Measurements from ENCODE around the gene SFMBT2. TPM values are rescaled to one million over a fixed set of nuclear protein-coding genes. Genes with fewer than 3 reads are reported as not detected.

SFMBT2 gene
- total RNA-seq, 1 experiment from 2014 or later: 14.3 TPM

DNA sequence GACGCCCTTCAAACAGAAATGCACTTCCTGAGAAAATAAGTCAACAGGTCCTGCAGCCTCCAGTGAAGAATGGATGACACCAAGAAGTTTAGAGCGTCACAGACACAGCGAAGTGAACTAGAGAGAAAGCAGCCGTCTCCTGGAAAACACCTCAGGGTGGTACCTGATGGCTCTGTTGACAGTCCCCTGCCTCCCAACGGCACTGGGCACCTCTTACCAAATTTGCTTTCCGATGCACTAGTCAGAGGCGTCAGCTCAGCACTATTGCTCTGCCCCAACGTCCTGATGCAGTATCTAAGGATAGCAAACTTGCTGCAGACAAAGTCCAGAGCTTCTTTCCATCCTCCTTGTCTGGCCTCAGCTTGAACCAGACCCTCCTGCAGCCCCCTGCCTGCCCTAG is 38.3 kb downstream of the SFMBT2 start:
- H3K27me3 Mint-ChIP-seq (ENCODE audit: low read depth): no peaks in the 10 kb centered on the region
- ChIA-PET CTCF (interaction anchor here (0.6 kb wide), 1 partner anchor 38 kb away, joined by 6 read pairs; the partner anchor contains the start of gene SFMBT2), POLR2A (no interaction called here)
- no peak overlapping the region for H3K4me3 Mint-ChIP-seq
- H3K27ac Mint-ChIP-seq: no peak overlapping the region
- H3K9me3 Mint-ChIP-seq: peaks cover 14% of the 10 kb centered on the region
- H3K36me3 Mint-ChIP-seq: peaks cover 61% of the 10 kb centered on the region
- H3K4me1 Mint-ChIP-seq: no peaks in the 10 kb centered on the region
- DNase-seq (ENCODE audit: low spot score) (no peak), ATAC-seq (no peak)
- no peak for TF ChIP-seq IRF2 (CRISPR knock-in tag; IDR thresholded peaks at IDR 0.05; ENCODE audit: borderline replicate concordance, low read depth)
- TF ChIP-seq, protein P1, sequence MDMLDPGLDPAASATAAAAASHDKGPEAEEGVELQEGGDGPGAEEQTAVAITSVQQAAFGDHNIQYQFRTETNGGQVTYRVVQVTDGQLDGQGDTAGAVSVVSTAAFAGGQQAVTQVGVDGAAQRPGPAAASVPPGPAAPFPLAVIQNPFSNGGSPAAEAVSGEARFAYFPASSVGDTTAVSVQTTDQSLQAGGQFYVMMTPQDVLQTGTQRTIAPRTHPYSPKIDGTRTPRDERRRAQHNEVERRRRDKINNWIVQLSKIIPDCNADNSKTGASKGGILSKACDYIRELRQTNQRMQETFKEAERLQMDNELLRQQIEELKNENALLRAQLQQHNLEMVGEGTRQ (CRISPR knock-in tag; IDR thresholded peaks at IDR 0.05): no peak
- no peak for TF ChIP-seq ZNF671 (CRISPR knock-in tag; IDR thresholded peaks at IDR 0.05)
- TF ChIP-seq, protein P2, sequence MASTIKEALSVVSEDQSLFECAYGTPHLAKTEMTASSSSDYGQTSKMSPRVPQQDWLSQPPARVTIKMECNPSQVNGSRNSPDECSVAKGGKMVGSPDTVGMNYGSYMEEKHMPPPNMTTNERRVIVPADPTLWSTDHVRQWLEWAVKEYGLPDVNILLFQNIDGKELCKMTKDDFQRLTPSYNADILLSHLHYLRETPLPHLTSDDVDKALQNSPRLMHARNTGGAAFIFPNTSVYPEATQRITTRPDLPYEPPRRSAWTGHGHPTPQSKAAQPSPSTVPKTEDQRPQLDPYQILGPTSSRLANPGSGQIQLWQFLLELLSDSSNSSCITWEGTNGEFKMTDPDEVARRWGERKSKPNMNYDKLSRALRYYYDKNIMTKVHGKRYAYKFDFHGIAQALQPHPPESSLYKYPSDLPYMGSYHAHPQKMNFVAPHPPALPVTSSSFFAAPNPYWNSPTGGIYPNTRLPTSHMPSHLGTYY (CRISPR knock-in tag; IDR thresholded peaks at IDR 0.05): no peak
- TF ChIP-seq, protein P3, sequence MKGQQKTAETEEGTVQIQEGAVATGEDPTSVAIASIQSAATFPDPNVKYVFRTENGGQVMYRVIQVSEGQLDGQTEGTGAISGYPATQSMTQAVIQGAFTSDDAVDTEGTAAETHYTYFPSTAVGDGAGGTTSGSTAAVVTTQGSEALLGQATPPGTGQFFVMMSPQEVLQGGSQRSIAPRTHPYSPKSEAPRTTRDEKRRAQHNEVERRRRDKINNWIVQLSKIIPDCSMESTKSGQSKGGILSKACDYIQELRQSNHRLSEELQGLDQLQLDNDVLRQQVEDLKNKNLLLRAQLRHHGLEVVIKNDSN (CRISPR knock-in tag; IDR thresholded peaks at IDR 0.05): no peak
- TF ChIP-seq, protein P4, sequence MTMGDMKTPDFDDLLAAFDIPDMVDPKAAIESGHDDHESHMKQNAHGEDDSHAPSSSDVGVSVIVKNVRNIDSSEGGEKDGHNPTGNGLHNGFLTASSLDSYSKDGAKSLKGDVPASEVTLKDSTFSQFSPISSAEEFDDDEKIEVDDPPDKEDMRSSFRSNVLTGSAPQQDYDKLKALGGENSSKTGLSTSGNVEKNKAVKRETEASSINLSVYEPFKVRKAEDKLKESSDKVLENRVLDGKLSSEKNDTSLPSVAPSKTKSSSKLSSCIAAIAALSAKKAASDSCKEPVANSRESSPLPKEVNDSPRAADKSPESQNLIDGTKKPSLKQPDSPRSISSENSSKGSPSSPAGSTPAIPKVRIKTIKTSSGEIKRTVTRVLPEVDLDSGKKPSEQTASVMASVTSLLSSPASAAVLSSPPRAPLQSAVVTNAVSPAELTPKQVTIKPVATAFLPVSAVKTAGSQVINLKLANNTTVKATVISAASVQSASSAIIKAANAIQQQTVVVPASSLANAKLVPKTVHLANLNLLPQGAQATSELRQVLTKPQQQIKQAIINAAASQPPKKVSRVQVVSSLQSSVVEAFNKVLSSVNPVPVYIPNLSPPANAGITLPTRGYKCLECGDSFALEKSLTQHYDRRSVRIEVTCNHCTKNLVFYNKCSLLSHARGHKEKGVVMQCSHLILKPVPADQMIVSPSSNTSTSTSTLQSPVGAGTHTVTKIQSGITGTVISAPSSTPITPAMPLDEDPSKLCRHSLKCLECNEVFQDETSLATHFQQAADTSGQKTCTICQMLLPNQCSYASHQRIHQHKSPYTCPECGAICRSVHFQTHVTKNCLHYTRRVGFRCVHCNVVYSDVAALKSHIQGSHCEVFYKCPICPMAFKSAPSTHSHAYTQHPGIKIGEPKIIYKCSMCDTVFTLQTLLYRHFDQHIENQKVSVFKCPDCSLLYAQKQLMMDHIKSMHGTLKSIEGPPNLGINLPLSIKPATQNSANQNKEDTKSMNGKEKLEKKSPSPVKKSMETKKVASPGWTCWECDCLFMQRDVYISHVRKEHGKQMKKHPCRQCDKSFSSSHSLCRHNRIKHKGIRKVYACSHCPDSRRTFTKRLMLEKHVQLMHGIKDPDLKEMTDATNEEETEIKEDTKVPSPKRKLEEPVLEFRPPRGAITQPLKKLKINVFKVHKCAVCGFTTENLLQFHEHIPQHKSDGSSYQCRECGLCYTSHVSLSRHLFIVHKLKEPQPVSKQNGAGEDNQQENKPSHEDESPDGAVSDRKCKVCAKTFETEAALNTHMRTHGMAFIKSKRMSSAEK (CRISPR knock-in tag; IDR thresholded peaks at IDR 0.05; ENCODE audit: borderline replicate concordance): no peak
- TF ChIP-seq NR3C1 (CRISPR knock-in tag; conservative IDR thresholded peaks at IDR 0.05; ENCODE audit: low read depth): no peak
- TF ChIP-seq, protein P5, sequence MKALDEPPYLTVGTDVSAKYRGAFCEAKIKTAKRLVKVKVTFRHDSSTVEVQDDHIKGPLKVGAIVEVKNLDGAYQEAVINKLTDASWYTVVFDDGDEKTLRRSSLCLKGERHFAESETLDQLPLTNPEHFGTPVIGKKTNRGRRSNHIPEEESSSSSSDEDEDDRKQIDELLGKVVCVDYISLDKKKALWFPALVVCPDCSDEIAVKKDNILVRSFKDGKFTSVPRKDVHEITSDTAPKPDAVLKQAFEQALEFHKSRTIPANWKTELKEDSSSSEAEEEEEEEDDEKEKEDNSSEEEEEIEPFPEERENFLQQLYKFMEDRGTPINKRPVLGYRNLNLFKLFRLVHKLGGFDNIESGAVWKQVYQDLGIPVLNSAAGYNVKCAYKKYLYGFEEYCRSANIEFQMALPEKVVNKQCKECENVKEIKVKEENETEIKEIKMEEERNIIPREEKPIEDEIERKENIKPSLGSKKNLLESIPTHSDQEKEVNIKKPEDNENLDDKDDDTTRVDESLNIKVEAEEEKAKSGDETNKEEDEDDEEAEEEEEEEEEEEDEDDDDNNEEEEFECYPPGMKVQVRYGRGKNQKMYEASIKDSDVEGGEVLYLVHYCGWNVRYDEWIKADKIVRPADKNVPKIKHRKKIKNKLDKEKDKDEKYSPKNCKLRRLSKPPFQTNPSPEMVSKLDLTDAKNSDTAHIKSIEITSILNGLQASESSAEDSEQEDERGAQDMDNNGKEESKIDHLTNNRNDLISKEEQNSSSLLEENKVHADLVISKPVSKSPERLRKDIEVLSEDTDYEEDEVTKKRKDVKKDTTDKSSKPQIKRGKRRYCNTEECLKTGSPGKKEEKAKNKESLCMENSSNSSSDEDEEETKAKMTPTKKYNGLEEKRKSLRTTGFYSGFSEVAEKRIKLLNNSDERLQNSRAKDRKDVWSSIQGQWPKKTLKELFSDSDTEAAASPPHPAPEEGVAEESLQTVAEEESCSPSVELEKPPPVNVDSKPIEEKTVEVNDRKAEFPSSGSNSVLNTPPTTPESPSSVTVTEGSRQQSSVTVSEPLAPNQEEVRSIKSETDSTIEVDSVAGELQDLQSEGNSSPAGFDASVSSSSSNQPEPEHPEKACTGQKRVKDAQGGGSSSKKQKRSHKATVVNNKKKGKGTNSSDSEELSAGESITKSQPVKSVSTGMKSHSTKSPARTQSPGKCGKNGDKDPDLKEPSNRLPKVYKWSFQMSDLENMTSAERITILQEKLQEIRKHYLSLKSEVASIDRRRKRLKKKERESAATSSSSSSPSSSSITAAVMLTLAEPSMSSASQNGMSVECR (CRISPR knock-in tag; IDR thresholded peaks at IDR 0.05; ENCODE audit: borderline replicate concordance): no peak
- no peak for TF ChIP-seq RELA (CRISPR knock-in tag; IDR thresholded peaks at IDR 0.05; ENCODE audit: borderline replicate concordance)
- no peak for TF ChIP-seq HMGA2 (CRISPR knock-in tag; IDR thresholded peaks at IDR 0.05)
- no peak for TF ChIP-seq ZNF416 (CRISPR knock-in tag; IDR thresholded peaks at IDR 0.05)
- TF ChIP-seq, protein P6, sequence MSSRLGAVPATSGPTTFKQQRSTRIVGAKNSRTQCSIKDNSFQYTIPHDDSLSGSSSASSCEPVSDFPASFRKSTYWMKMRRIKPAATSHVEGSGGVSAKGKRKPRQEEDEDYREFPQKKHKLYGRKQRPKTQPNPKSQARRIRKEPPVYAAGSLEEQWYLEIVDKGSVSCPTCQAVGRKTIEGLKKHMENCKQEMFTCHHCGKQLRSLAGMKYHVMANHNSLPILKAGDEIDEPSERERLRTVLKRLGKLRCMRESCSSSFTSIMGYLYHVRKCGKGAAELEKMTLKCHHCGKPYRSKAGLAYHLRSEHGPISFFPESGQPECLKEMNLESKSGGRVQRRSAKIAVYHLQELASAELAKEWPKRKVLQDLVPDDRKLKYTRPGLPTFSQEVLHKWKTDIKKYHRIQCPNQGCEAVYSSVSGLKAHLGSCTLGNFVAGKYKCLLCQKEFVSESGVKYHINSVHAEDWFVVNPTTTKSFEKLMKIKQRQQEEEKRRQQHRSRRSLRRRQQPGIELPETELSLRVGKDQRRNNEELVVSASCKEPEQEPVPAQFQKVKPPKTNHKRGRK (CRISPR knock-in tag; IDR thresholded peaks at IDR 0.05; ENCODE audit: borderline replicate concordance): no peak
- TF ChIP-seq, protein P7, sequence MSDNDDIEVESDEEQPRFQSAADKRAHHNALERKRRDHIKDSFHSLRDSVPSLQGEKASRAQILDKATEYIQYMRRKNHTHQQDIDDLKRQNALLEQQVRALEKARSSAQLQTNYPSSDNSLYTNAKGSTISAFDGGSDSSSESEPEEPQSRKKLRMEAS (CRISPR knock-in tag; IDR thresholded peaks at IDR 0.05): no peak
- TF ChIP-seq NFE2L1 (CRISPR knock-in tag; IDR thresholded peaks at IDR 0.05): no peak
- TF ChIP-seq ESRRA (CRISPR knock-in tag; IDR thresholded peaks at IDR 0.05; ENCODE audit: borderline replicate concordance): no peak
- TF ChIP-seq, protein P8, sequence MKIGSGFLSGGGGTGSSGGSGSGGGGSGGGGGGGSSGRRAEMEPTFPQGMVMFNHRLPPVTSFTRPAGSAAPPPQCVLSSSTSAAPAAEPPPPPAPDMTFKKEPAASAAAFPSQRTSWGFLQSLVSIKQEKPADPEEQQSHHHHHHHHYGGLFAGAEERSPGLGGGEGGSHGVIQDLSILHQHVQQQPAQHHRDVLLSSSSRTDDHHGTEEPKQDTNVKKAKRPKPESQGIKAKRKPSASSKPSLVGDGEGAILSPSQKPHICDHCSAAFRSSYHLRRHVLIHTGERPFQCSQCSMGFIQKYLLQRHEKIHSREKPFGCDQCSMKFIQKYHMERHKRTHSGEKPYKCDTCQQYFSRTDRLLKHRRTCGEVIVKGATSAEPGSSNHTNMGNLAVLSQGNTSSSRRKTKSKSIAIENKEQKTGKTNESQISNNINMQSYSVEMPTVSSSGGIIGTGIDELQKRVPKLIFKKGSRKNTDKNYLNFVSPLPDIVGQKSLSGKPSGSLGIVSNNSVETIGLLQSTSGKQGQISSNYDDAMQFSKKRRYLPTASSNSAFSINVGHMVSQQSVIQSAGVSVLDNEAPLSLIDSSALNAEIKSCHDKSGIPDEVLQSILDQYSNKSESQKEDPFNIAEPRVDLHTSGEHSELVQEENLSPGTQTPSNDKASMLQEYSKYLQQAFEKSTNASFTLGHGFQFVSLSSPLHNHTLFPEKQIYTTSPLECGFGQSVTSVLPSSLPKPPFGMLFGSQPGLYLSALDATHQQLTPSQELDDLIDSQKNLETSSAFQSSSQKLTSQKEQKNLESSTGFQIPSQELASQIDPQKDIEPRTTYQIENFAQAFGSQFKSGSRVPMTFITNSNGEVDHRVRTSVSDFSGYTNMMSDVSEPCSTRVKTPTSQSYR (CRISPR knock-in tag; IDR thresholded peaks at IDR 0.05): no peak
- TF ChIP-seq, protein P9, sequence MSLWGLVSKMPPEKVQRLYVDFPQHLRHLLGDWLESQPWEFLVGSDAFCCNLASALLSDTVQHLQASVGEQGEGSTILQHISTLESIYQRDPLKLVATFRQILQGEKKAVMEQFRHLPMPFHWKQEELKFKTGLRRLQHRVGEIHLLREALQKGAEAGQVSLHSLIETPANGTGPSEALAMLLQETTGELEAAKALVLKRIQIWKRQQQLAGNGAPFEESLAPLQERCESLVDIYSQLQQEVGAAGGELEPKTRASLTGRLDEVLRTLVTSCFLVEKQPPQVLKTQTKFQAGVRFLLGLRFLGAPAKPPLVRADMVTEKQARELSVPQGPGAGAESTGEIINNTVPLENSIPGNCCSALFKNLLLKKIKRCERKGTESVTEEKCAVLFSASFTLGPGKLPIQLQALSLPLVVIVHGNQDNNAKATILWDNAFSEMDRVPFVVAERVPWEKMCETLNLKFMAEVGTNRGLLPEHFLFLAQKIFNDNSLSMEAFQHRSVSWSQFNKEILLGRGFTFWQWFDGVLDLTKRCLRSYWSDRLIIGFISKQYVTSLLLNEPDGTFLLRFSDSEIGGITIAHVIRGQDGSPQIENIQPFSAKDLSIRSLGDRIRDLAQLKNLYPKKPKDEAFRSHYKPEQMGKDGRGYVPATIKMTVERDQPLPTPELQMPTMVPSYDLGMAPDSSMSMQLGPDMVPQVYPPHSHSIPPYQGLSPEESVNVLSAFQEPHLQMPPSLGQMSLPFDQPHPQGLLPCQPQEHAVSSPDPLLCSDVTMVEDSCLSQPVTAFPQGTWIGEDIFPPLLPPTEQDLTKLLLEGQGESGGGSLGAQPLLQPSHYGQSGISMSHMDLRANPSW (CRISPR knock-in tag; conservative IDR thresholded peaks at IDR 0.05; ENCODE audit: low read depth): no peak
- no peak for TF ChIP-seq RORB (CRISPR knock-in tag; IDR thresholded peaks at IDR 0.05)
